Neural cell (in vitro differentiated cells): ENCODE measurements around the gene MAGI1. TPM values are rescaled to one million over a fixed set of nuclear protein-coding genes. Genes with fewer than 3 reads are reported as not detected.
"Not testable (repeated sequence)": the region's sequence is repeated elsewhere in the genome, so short reads cannot be mapped to it uniquely, and the experiment has no call there.

Source experiments
- H2AFZ ChIP-seq: fragments of 200-600, 300-800 bp; sonication (generic), shearing (Covaris generic); 2 replicates; pipeline ENCODE4 v1.6.0; 2014; ENCODE audit warnings: low read depth, mild to moderate bottlenecking, antibody characterized with exemption, low read length, moderate library complexity
- H3F3A ChIP-seq: fragments of 200-600 bp; shearing (Covaris generic); 2 replicates; pipeline ENCODE4 v1.6.1; 2016; ENCODE audit warnings: mild to moderate bottlenecking, moderate library complexity, mixed read lengths, antibody characterized with exemption, low read length; ENCODE audit not compliant: insufficient read depth, poor library complexity, severe bottlenecking
- H3K27ac ChIP-seq: fragments of 200-600, 300-800 bp; sonication (generic), shearing (Covaris generic); 2 replicates; pipeline ENCODE4 v1.5.1; 2014; ENCODE audit warnings: mild to moderate bottlenecking, low read length, moderate library complexity
- H3K27me3 ChIP-seq: fragments of 300-800, 200-600 bp; sonication (generic), shearing (Covaris generic); 2 replicates; pipeline ENCODE4 v1.6.0; 2014; ENCODE audit warnings: mild to moderate bottlenecking, low read depth, low read length, moderate library complexity; ENCODE audit not compliant: insufficient read depth
- H3K36me3 ChIP-seq: fragments of 300-800, 200-600 bp; sonication (generic), shearing (Covaris generic); 2 replicates; pipeline ENCODE4 v1.5.1; 2014; ENCODE audit warnings: mild to moderate bottlenecking, antibody characterized with exemption, low read length, moderate library complexity; ENCODE audit not compliant: insufficient read depth
- H3K4me2 ChIP-seq: fragments of 300-800, 200-600 bp; sonication (generic), shearing (Covaris generic); 2 replicates; pipeline ENCODE4 v1.6.0; 2014; ENCODE audit warnings: mild to moderate bottlenecking, low read length
- H3K4me3 ChIP-seq: fragments of 300-800, 200-600 bp; sonication (generic), shearing (Covaris generic); 2 replicates; pipeline ENCODE4 v1.5.1; 2014; ENCODE audit warnings: mild to moderate bottlenecking, low read length, moderate library complexity
- H3K79me2 ChIP-seq: fragments of 200-600 bp; shearing (Covaris generic); replicated peaks from 2 replicates; pipeline ENCODE4 v1.6.0; 2014; ENCODE audit warnings: mild to moderate bottlenecking, low read length, moderate library complexity; ENCODE audit not compliant: insufficient read depth
- H3K9ac ChIP-seq: fragments of 300-800, 200-600 bp; sonication (generic), shearing (Covaris generic); 2 replicates; pipeline ENCODE4 v1.6.1; 2016; ENCODE audit warnings: mild to moderate bottlenecking, low read length, mixed read lengths
- H3K9me2 ChIP-seq: fragments of 200-600 bp; shearing (Covaris generic); 2 replicates; pipeline ENCODE4 v1.6.1; 2016; ENCODE audit warnings: mild to moderate bottlenecking, low read length, mixed read lengths; ENCODE audit not compliant: insufficient read depth
- H3K9me3 ChIP-seq: fragments of 200-600, 300-800 bp; sonication (generic), shearing (Covaris generic); 2 replicates; pipeline ENCODE4 v1.6.1; 2016; ENCODE audit warnings: mild to moderate bottlenecking, mixed run types, low read length, moderate library complexity, mixed read lengths
- H4K20me1 ChIP-seq: fragments of 200-600 bp; shearing (Covaris generic); 2 replicates; pipeline ENCODE4 v1.6.1; 2016; ENCODE audit warnings: mild to moderate bottlenecking, mixed run types; ENCODE audit not compliant: insufficient read depth
- EP300 ChIP-seq: fragments of 450-650 bp; conservative IDR thresholded peaks from 2 replicates; pipeline ENCODE4 v1.6.1; 2014; ENCODE audit warnings: antibody characterized with exemption, mild to moderate bottlenecking, moderate library complexity; ENCODE audit not compliant: poor library complexity, severe bottlenecking
- EZH2 ChIP-seq: fragments of 200-600, 300-800 bp; shearing (Covaris generic), sonication (generic); IDR thresholded peaks from 2 replicates; pipeline ENCODE4 v1.6.1; 2014; ENCODE audit warnings: antibody characterized with exemption, low read length, borderline replicate concordance, mild to moderate bottlenecking; ENCODE audit not compliant: insufficient read depth, poor library complexity, severe bottlenecking
- MXI1 ChIP-seq: fragments of 450-650 bp; conservative IDR thresholded peaks from 2 replicates; pipeline ENCODE4 v1.6.1; 2014; ENCODE audit warnings: antibody characterized with exemption, mild to moderate bottlenecking; ENCODE audit not compliant: poor library complexity, severe bottlenecking
- POLR2AphosphoS5 ChIP-seq: IDR thresholded peaks from 2 replicates; pipeline ENCODE4 v1.6.1; 2012
- RAD21 ChIP-seq: fragments of 450-650 bp; conservative IDR thresholded peaks from 2 replicates; pipeline ENCODE4 v1.6.1; 2014; ENCODE audit warnings: antibody characterized with exemption, mild to moderate bottlenecking, moderate library complexity
- SMC3 ChIP-seq: fragments of 450-650 bp; conservative IDR thresholded peaks from 2 replicates; pipeline ENCODE4 v1.6.1; 2014; ENCODE audit warnings: antibody characterized with exemption, mild to moderate bottlenecking, moderate library complexity; ENCODE audit not compliant: poor library complexity
- TAF1 ChIP-seq: IDR thresholded peaks from 2 replicates; pipeline ENCODE4 v1.6.1; 2012; ENCODE audit warnings: low read depth
- polyA plus RNA-seq: library from polyadenylated mRNA; depleted of rRNA; stranded (reverse); fragments of >200 nt; gene quantifications from 2 replicates; pipeline ENCODE4 v1.2.3, GENCODE V29; 2014
- TF ChIP-seq, protein P1 (sequence below): IDR thresholded peaks from 2 replicates; pipeline ENCODE4 v1.6.1; 2012; ENCODE audit warnings: borderline replicate concordance
- TF ChIP-seq, protein P2 (sequence below): fragments of 450-650 bp; IDR thresholded peaks from 2 replicates; pipeline ENCODE4 v1.5.1; 2014; ENCODE audit warnings: antibody characterized with exemption, mild to moderate bottlenecking, moderate library complexity; ENCODE audit not compliant: poor library complexity, severe bottlenecking

The MAGI1 gene
- polyA plus RNA-seq, 1 donor from 2014 or later: 44.7 TPM

DNA sequence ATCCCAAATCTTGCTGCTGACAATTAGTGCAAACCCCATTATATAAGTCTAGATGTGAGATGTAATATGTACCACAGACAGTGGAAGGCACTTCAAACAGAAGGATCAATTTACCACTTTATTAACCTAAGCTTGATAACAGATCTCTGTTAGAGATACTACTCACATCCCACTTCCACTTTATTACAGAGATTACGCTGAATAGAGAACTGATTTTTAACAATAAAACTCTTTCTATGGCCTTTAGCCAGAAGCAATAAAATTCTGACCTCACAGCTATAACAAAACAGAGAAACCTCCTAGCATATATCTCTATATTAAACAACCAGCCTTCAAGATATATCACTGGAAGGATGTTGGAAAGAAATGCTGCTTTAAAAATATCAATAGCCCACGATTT is 517.7 kb downstream of the MAGI1 start:
- peaks cover 23% of the 10 kb centered on the region for H3K79me2 ChIP-seq

DNA sequence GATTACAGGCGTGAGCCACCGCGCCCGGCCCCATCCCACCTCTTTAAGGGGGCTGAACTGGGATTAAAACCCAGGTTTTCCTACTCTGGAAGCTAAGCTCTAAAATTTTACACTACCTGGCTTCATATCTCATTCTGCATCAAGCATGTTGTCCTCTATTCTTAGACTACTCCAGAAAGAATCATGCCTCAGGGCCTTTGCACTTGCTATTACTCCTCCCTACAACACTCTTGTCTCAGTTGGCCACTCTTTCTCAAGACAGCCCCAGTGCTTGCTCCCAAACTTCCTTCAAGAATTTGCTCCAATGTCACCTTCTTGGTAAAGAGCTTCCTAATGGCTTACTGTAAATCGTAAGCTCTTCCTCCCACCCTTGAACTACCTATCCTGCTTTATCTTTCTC is 521.7 kb downstream of the MAGI1 start:
- no peak overlapping the region for H3K9ac ChIP-seq
- no peaks in the 10 kb centered on the region for H3K9me2 ChIP-seq
- no peak overlapping the region for H3K4me2 ChIP-seq
- peaks cover 21% of the 10 kb centered on the region for H3K79me2 ChIP-seq
- no peaks in the 10 kb centered on the region for H3K27me3 ChIP-seq
- no peak overlapping the region for H2AFZ ChIP-seq
- H3K4me3 ChIP-seq: no peak overlapping the region
- no peak overlapping the region for H3K27ac ChIP-seq
- no peaks in the 10 kb centered on the region for H3F3A ChIP-seq
- H3K9me3 ChIP-seq: no peaks in the 10 kb centered on the region
- TF ChIP-seq EZH2 (no peak), MXI1 (no peak), TAF1 (no peak), EP300 (no peak), SMC3 (no peak)
- TF ChIP-seq, protein P1, sequence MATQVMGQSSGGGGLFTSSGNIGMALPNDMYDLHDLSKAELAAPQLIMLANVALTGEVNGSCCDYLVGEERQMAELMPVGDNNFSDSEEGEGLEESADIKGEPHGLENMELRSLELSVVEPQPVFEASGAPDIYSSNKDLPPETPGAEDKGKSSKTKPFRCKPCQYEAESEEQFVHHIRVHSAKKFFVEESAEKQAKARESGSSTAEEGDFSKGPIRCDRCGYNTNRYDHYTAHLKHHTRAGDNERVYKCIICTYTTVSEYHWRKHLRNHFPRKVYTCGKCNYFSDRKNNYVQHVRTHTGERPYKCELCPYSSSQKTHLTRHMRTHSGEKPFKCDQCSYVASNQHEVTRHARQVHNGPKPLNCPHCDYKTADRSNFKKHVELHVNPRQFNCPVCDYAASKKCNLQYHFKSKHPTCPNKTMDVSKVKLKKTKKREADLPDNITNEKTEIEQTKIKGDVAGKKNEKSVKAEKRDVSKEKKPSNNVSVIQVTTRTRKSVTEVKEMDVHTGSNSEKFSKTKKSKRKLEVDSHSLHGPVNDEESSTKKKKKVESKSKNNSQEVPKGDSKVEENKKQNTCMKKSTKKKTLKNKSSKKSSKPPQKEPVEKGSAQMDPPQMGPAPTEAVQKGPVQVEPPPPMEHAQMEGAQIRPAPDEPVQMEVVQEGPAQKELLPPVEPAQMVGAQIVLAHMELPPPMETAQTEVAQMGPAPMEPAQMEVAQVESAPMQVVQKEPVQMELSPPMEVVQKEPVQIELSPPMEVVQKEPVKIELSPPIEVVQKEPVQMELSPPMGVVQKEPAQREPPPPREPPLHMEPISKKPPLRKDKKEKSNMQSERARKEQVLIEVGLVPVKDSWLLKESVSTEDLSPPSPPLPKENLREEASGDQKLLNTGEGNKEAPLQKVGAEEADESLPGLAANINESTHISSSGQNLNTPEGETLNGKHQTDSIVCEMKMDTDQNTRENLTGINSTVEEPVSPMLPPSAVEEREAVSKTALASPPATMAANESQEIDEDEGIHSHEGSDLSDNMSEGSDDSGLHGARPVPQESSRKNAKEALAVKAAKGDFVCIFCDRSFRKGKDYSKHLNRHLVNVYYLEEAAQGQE: no peak
- TF ChIP-seq, protein P2, sequence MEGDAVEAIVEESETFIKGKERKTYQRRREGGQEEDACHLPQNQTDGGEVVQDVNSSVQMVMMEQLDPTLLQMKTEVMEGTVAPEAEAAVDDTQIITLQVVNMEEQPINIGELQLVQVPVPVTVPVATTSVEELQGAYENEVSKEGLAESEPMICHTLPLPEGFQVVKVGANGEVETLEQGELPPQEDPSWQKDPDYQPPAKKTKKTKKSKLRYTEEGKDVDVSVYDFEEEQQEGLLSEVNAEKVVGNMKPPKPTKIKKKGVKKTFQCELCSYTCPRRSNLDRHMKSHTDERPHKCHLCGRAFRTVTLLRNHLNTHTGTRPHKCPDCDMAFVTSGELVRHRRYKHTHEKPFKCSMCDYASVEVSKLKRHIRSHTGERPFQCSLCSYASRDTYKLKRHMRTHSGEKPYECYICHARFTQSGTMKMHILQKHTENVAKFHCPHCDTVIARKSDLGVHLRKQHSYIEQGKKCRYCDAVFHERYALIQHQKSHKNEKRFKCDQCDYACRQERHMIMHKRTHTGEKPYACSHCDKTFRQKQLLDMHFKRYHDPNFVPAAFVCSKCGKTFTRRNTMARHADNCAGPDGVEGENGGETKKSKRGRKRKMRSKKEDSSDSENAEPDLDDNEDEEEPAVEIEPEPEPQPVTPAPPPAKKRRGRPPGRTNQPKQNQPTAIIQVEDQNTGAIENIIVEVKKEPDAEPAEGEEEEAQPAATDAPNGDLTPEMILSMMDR: no peak
- no peaks in the 10 kb centered on the region for H3K36me3 ChIP-seq
- H4K20me1 ChIP-seq: no peaks in the 10 kb centered on the region

More for the DNA sequence above, 517.7 kb downstream of the MAGI1 start:
- no peaks in the 10 kb centered on the region for H3K36me3 ChIP-seq
- no peak overlapping the region for H3K9ac ChIP-seq
- H3K9me3 ChIP-seq: no peaks in the 10 kb centered on the region
- H3K27ac ChIP-seq: no peak overlapping the region
- no peaks in the 10 kb centered on the region for H3K27me3 ChIP-seq
- no peak overlapping the region for H3K4me3 ChIP-seq
- H3F3A ChIP-seq: no peaks in the 10 kb centered on the region
- no peaks in the 10 kb centered on the region for H3K9me2 ChIP-seq
- no peak overlapping the region for H2AFZ ChIP-seq
- H3K4me2 ChIP-seq: no peak overlapping the region
- no peaks in the 10 kb centered on the region for H4K20me1 ChIP-seq
- TF ChIP-seq, protein P1: no peak
- TF ChIP-seq TAF1: no peak
- no peak for TF ChIP-seq MXI1
- TF ChIP-seq SMC3: no peak
- TF ChIP-seq EP300: no peak
- no peak for TF ChIP-seq EZH2
- TF ChIP-seq POLR2AphosphoS5: no peak
- no peak for TF ChIP-seq RAD21
- TF ChIP-seq, protein P2: no peak

DNA sequence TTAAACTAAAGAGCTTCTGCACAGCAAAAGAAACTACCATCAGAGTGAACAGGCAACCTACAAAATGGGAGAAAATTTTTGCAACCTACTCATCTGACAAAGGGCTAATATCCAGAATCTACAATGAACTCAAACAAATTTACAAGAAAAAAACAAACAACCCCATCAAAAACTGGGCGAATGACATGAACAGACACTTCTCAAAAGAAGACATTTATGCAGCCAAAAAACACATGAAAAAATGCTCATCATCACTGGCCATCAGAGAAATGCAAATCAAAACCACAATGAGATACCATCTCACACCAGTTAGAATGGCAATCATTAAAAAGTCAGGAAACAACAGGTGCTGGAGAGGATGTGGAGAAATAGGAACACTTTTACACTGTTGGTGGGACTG is 524.4 kb downstream of the MAGI1 start:
- H3K27me3 ChIP-seq, H3K27ac ChIP-seq, H3K9me2 ChIP-seq, H3K9me3 ChIP-seq, H2AFZ ChIP-seq, H3F3A ChIP-seq, H3K9ac ChIP-seq, H4K20me1 ChIP-seq, H3K4me3 ChIP-seq, H3K36me3 ChIP-seq, H3K4me2 ChIP-seq: not testable (repeated sequence)
- H3K79me2 ChIP-seq: peaks cover 21% of the 10 kb centered on the region
